BLaER1 treated with 17β-estradiol and CSF1 and Interleukin-3, amounts not matched to agents 10 nM and 100 nM (cell line): ENCODE measurements around the gene UTY.
"Not testable (repeated sequence)": the region's sequence is repeated elsewhere in the genome, so short reads cannot be mapped to it uniquely, and the experiment has no call there.

Experiments
- H3K27ac ChIP-seq, 11 experiments: shearing (Covaris generic); formaldehyde crosslinking; 2 replicates each; pipeline ENCODE4 v1.8.1; 2022
- H3K27me3 ChIP-seq, 11 experiments: shearing (Covaris generic); formaldehyde crosslinking; 2 replicates each; pipeline ENCODE4 v1.8.1; 2022
- H3K36me3 ChIP-seq, 11 experiments: shearing (Covaris generic); formaldehyde crosslinking; 2 replicates each; pipeline ENCODE4 v1.8.1; 2022
- H3K4me1 ChIP-seq, 10 experiments: shearing (Covaris generic); formaldehyde crosslinking; 2 replicates each; pipeline ENCODE4 v1.8.1; 2022
- H3K4me2 ChIP-seq, 11 experiments: shearing (Covaris generic); formaldehyde crosslinking; 2 replicates each; pipeline ENCODE4 v1.8.1; 2022
- H3K4me3 ChIP-seq, 10 experiments: shearing (Covaris generic); formaldehyde crosslinking; 2 replicates each; pipeline ENCODE4 v1.8.1; 2022
- H3K9ac ChIP-seq, 11 experiments: shearing (Covaris generic); formaldehyde crosslinking; 2 replicates each; pipeline ENCODE4 v1.8.1; 2022
- H3K9me3 ChIP-seq, 11 experiments: shearing (Covaris generic); formaldehyde crosslinking; replicated peaks in 1 of 11; 2 replicates each; pipeline ENCODE4 v1.8.1; 2022
- H4K20me1 ChIP-seq, 11 experiments: shearing (Covaris generic); formaldehyde crosslinking; 2 replicates each; pipeline ENCODE4 v1.8.1; 2022
- Cebpa-rat ChIP-seq, 11 experiments: shearing (Covaris generic); IDR thresholded peaks; 2 replicates each; pipeline ENCODE4 v1.8.1; 2022

UTY gene

GRCh38 chrY:13330651-13331050 lies 149.2 kb downstream of the UTY start:
- TF ChIP-seq Cebpa-rat (IDR thresholded peaks at IDR 0.05): no peak
- Histone ChIP-seq H3K36me3 (no peaks in the 10 kb centered on the region), H3K27me3 (no peaks in the 10 kb centered on the region), H3K4me1 (no peaks in the 10 kb centered on the region), H3K9ac (no peak overlapping the region), H3K27ac (no peak overlapping the region), H3K4me3 (no peak overlapping the region), H3K9me3 (no peaks in the 10 kb centered on the region), H4K20me1 (no peaks in the 10 kb centered on the region), H3K4me2 (no peak overlapping the region)

GRCh38 chrY:13312966-13313365 lies 166.9 kb downstream of the UTY start:
- H3K27ac ChIP-seq: no peak overlapping the region
- no peak overlapping the region for H3K4me2 ChIP-seq
- no peaks in the 10 kb centered on the region for H3K27me3 ChIP-seq
- no peaks in the 10 kb centered on the region for H3K36me3 ChIP-seq
- no peak overlapping the region for H3K9ac ChIP-seq
- no peaks in the 10 kb centered on the region for H4K20me1 ChIP-seq
- no peaks in the 10 kb centered on the region for H3K4me1 ChIP-seq
- H3K4me3 ChIP-seq: no peak overlapping the region
- TF ChIP-seq Cebpa-rat (IDR thresholded peaks at IDR 0.05): no peak
- no peaks in the 10 kb centered on the region for H3K9me3 ChIP-seq

DNA sequence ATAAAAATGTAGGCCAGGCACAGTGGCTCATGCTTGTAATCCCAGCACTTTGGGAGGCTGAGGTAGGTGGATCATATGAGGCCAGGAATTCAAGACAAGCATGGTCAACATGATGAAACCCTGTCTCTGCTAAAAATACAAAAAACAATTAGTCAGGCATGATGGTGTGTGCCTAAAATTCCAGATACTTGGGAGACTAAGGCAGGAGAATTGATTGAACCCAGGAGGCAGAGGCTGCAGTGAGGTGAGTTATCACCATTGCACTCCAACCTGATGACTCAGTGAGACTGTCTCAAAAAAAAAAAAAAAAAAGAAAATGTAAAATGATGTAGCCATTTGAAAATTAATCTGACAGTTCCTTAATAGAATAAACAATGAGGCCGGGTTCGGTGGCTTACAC lies 171.9 kb downstream of the UTY start:
- H3K4me1 ChIP-seq: no peaks in the 10 kb centered on the region
- H3K4me2 ChIP-seq: no peak overlapping the region
- no peak for TF ChIP-seq Cebpa-rat (IDR thresholded peaks at IDR 0.05)
- no peak overlapping the region for H3K27ac ChIP-seq
- no peak overlapping the region for H3K4me3 ChIP-seq
- no peaks in the 10 kb centered on the region for H3K36me3 ChIP-seq
- H3K9me3 ChIP-seq: no peaks in the 10 kb centered on the region
- H4K20me1 ChIP-seq: no peaks in the 10 kb centered on the region
- H3K27me3 ChIP-seq: no peaks in the 10 kb centered on the region
- H3K9ac ChIP-seq: no peak overlapping the region

GRCh38 chrY:13300795-13301194 lies 179.0 kb downstream of the UTY start:
- no peaks in the 10 kb centered on the region for H3K9me3 ChIP-seq
- no peaks in the 10 kb centered on the region for H4K20me1 ChIP-seq
- no peaks in the 10 kb centered on the region for H3K36me3 ChIP-seq
- TF ChIP-seq Cebpa-rat (IDR thresholded peaks at IDR 0.05): no peak
- H3K27me3 ChIP-seq: no peaks in the 10 kb centered on the region
- H3K4me1 ChIP-seq: no peaks in the 10 kb centered on the region
- H3K27ac ChIP-seq: no peak overlapping the region
- H3K9ac ChIP-seq: no peak overlapping the region
- no peak overlapping the region for H3K4me3 ChIP-seq
- no peak overlapping the region for H3K4me2 ChIP-seq

DNA sequence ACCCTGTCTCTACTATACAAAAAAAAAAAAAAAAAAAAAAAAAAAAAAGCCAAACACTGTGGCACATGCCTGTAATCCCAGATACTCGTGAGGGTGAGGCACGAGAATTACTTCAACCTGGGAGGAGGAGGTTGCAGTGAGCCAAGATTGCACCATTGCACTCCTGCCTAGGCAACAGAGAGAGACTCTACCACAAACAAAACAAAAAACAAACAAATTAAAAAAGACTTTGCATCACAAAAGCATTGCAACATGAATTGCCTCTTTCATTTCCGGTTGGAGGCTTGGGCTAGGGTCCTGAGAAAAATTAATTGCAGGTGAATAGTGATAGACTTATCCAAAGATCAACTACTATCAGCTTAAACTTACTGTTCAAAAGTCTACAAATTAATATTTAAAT lies 180.4 kb downstream of the UTY start:
- H3K4me1 ChIP-seq: no peaks in the 10 kb centered on the region
- no peak overlapping the region for H3K4me3 ChIP-seq
- no peaks in the 10 kb centered on the region for H3K27me3 ChIP-seq
- no peaks in the 10 kb centered on the region for H3K36me3 ChIP-seq
- H3K27ac ChIP-seq: no peak overlapping the region
- H4K20me1 ChIP-seq: no peaks in the 10 kb centered on the region
- no peak for TF ChIP-seq Cebpa-rat (IDR thresholded peaks at IDR 0.05)
- no peak overlapping the region for H3K9ac ChIP-seq
- H3K4me2 ChIP-seq: no peak overlapping the region
- H3K9me3 ChIP-seq: no peaks in the 10 kb centered on the region

DNA sequence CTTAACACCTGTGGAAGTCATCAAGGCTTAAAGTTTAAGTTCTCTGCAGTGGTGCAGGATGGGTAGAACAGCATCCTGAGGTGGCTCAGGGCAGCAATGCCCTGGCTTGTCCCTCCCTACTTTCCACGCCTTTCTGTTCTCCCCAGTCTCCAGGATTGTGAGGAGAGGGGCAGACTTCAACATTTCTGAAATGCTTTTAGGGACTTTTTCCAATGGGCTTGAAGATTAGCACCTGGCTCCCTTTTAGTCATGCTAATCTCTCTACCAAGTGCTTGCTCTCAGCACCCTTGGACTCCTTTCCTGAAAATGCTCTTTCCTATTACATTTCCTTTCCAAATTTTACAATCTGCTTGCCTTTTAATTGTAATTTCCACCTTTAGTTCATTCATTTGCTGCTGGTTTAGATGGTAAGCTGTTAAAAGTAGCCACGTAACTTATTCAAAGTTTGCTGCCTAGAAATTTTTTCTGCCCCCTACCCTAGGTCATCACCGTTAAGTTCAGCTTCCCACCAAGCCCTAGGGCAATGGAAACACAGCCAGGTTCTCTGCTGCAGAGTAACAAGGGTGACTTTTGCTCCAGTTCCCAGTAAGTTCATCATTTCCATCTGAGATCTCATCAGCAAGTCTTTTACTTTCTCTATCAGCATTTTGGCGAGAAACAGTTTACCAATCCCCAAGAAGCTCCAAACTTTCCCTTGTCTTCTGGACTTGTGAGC lies 183.5 kb downstream of the UTY start:
- H3K9me3 ChIP-seq: no peaks in the 10 kb centered on the region
- H4K20me1 ChIP-seq: no peaks in the 10 kb centered on the region
- no peak for TF ChIP-seq Cebpa-rat (IDR thresholded peaks at IDR 0.05)
- no peak overlapping the region for H3K9ac ChIP-seq
- no peaks in the 10 kb centered on the region for H3K27me3 ChIP-seq
- no peaks in the 10 kb centered on the region for H3K4me1 ChIP-seq
- no peaks in the 10 kb centered on the region for H3K36me3 ChIP-seq
- H3K4me2 ChIP-seq: no peak overlapping the region
- H3K4me3 ChIP-seq: no peak overlapping the region
- H3K27ac ChIP-seq: no peak overlapping the region

- no peaks in the 10 kb centered on the region for H3K36me3 ChIP-seq
- H3K9ac ChIP-seq: no peak overlapping the region
- no peak overlapping the region for H3K27ac ChIP-seq
- no peaks in the 10 kb centered on the region for H3K9me3 ChIP-seq
- H3K4me3 ChIP-seq: no peak overlapping the region
- no peak for TF ChIP-seq Cebpa-rat (IDR thresholded peaks at IDR 0.05)
- H3K27me3 ChIP-seq: no peaks in the 10 kb centered on the region
- H3K4me2 ChIP-seq: no peak overlapping the region
- no peaks in the 10 kb centered on the region for H4K20me1 ChIP-seq
- no peaks in the 10 kb centered on the region for H3K4me1 ChIP-seq
Measured at GRCh38 chrY:13295026-13295425, 184.8 kb downstream of the UTY start.

DNA sequence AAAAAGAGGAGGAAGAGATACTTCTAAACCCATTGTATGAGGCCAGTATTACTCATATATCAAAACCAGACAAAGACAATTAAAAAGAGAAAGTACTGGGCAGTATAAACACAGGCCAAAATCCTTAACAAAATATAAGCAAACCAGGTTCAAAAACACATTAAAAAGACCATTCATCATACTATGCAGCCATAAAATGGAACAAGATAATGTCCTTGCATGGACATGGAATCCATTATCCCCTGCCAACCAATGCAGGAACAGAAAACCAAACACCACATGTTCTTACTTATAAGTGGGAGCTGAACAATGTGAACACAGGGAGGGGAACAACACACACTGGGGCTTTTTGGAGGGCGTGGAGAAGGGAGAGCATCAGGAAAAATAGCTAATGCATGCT lies 188.6 kb downstream of the UTY start:
- H3K9me3 ChIP-seq: no peaks in the 10 kb centered on the region
- H4K20me1 ChIP-seq: no peaks in the 10 kb centered on the region
- TF ChIP-seq Cebpa-rat (IDR thresholded peaks at IDR 0.05): no peak
- H3K27ac ChIP-seq: no peak overlapping the region
- no peak overlapping the region for H3K4me2 ChIP-seq
- H3K4me3 ChIP-seq: no peak overlapping the region
- H3K27me3 ChIP-seq: no peaks in the 10 kb centered on the region
- no peak overlapping the region for H3K9ac ChIP-seq
- no peaks in the 10 kb centered on the region for H3K4me1 ChIP-seq
- no peaks in the 10 kb centered on the region for H3K36me3 ChIP-seq

- not testable (repeated sequence) for H3K9me3 ChIP-seq, H4K20me1 ChIP-seq, H3K4me1 ChIP-seq, H3K4me2 ChIP-seq, H3K4me3 ChIP-seq, H3K9ac ChIP-seq, H3K27me3 ChIP-seq, H3K36me3 ChIP-seq, H3K27ac ChIP-seq
Measured at GRCh38 chrY:13282151-13283054, 197.4 kb downstream of the UTY start.

- H3K27ac ChIP-seq: no peak overlapping the region
- H3K27me3 ChIP-seq: no peaks in the 10 kb centered on the region
- no peaks in the 10 kb centered on the region for H3K36me3 ChIP-seq
- H3K4me1 ChIP-seq: no peaks in the 10 kb centered on the region
- no peak for TF ChIP-seq Cebpa-rat (IDR thresholded peaks at IDR 0.05)
- H4K20me1 ChIP-seq: no peaks in the 10 kb centered on the region
- no peak overlapping the region for H3K4me3 ChIP-seq
- no peaks in the 10 kb centered on the region for H3K9me3 ChIP-seq
- H3K9ac ChIP-seq: no peak overlapping the region
- no peak overlapping the region for H3K4me2 ChIP-seq
Measured at GRCh38 chrY:13279561-13279960, 200.3 kb downstream of the UTY start.
